DND-41 (cell line): ENCODE data around the gene GATB.
"Not testable (repeated sequence)": the region's sequence is repeated elsewhere in the genome, so short reads cannot be mapped to it uniquely, and the experiment has no call there.

Source experiments
- EZH2 ChIP-seq: IDR thresholded peaks from 3 replicates; pipeline ENCODE4 v1.6.1; 2012; ENCODE audit warnings: borderline replicate concordance, low read depth, mild to moderate bottlenecking, moderate library complexity, low read length, inconsistent platforms; ENCODE audit not compliant: severe bottlenecking
- TF ChIP-seq, protein P1 (sequence below): IDR thresholded peaks from 2 replicates; pipeline ENCODE4 v1.5.1; 2012; ENCODE audit warnings: borderline replicate concordance, low read length, moderate library complexity, mild to moderate bottlenecking; ENCODE audit not compliant: poor library complexity, severe bottlenecking; ENCODE audit errors: extremely low read depth

- TF ChIP-seq, protein P1, sequence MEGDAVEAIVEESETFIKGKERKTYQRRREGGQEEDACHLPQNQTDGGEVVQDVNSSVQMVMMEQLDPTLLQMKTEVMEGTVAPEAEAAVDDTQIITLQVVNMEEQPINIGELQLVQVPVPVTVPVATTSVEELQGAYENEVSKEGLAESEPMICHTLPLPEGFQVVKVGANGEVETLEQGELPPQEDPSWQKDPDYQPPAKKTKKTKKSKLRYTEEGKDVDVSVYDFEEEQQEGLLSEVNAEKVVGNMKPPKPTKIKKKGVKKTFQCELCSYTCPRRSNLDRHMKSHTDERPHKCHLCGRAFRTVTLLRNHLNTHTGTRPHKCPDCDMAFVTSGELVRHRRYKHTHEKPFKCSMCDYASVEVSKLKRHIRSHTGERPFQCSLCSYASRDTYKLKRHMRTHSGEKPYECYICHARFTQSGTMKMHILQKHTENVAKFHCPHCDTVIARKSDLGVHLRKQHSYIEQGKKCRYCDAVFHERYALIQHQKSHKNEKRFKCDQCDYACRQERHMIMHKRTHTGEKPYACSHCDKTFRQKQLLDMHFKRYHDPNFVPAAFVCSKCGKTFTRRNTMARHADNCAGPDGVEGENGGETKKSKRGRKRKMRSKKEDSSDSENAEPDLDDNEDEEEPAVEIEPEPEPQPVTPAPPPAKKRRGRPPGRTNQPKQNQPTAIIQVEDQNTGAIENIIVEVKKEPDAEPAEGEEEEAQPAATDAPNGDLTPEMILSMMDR: not testable (repeated sequence)
- TF ChIP-seq EZH2: not testable (repeated sequence)
Measured at GRCh38 chr4:151736852-151737251, 24.0 kb downstream of the GATB start.
